A673 (cell line): Measurements from ENCODE around the gene SH3RF3.

Source experiments
- CTCF ChIP-seq: fragments of 300-800, 200-600 bp; sonication (generic); conservative IDR thresholded peaks from 2 replicates; pipeline ENCODE4 v1.5.1; 2017; ENCODE audit warnings: low read depth, mild to moderate bottlenecking, antibody characterized with exemption, low read length, moderate library complexity, mixed read lengths
- EZH2 ChIP-seq: fragments of 200-600 bp; sonication (generic); IDR thresholded peaks from 2 replicates; pipeline ENCODE4 v1.6.1; 2017; ENCODE audit warnings: borderline replicate concordance, low read depth, mild to moderate bottlenecking, mixed read lengths, antibody characterized with exemption, low read length; ENCODE audit not compliant: poor library complexity, severe bottlenecking

GRCh38 chr2:109422071-109422757, 293.2 kb downstream of the SH3RF3 start:
- no peak for TF ChIP-seq CTCF
- TF ChIP-seq EZH2 = no peak
